OCI-LY1 (cell line): ENCODE data around the gene SLC17A8.

Experiments used
- H2AFZ ChIP-seq: fragments of 200-600 bp; sonication (generic), shearing (Covaris generic); 2 replicates; pipeline ENCODE4 v1.6.0; 2014; ENCODE audit warnings: antibody characterized with exemption, mild to moderate bottlenecking, low read length
- H3F3A ChIP-seq: fragments of 200-600 bp; sonication (generic), shearing (Covaris generic); 2 replicates; pipeline ENCODE4 v1.6.0; 2014; ENCODE audit warnings: mild to moderate bottlenecking, antibody characterized with exemption, low read length, moderate library complexity; ENCODE audit not compliant: insufficient read depth
- H3K27ac ChIP-seq: fragments of 200-600 bp; sonication (generic); 2 replicates; pipeline ENCODE4 v1.5.1; 2014; ENCODE audit warnings: low read length, mixed run types, mild to moderate bottlenecking, low read depth; ENCODE audit not compliant: poor library complexity, severe bottlenecking
- H3K27me3 ChIP-seq: fragments of 200-600 bp; sonication (generic); 2 replicates; pipeline ENCODE4 v1.6.0; 2014; ENCODE audit warnings: antibody characterized with exemption, mild to moderate bottlenecking, low read length, moderate library complexity; ENCODE audit not compliant: insufficient read depth
- H3K36me3 ChIP-seq: fragments of 200-600 bp; sonication (generic); 2 replicates; pipeline ENCODE4 v1.6.1; 2014; ENCODE audit warnings: mild to moderate bottlenecking, antibody characterized with exemption, low read length, moderate library complexity, mixed read lengths; ENCODE audit not compliant: insufficient read depth
- H3K4me1 ChIP-seq: fragments of 200-600 bp; sonication (generic); 2 replicates; pipeline ENCODE4 v1.5.1; 2014; ENCODE audit warnings: mild to moderate bottlenecking, low read length, moderate library complexity; ENCODE audit not compliant: insufficient read depth, severe bottlenecking
- H3K4me2 ChIP-seq: fragments of 200-600 bp; sonication (generic), shearing (Covaris generic); 2 replicates; pipeline ENCODE4 v1.6.1; 2014; ENCODE audit warnings: low read length
- H3K4me3 ChIP-seq: fragments of 200-600 bp; sonication (generic); 2 replicates; pipeline ENCODE4 v1.5.1; 2014; ENCODE audit warnings: low read length, low read depth, mild to moderate bottlenecking, mixed read lengths; ENCODE audit not compliant: poor library complexity, severe bottlenecking
- H3K79me2 ChIP-seq: fragments of 200-600 bp; shearing (Covaris generic); 2 replicates; pipeline ENCODE4 v1.6.1; 2016; ENCODE audit warnings: mixed run types, low read length, mixed read lengths; ENCODE audit not compliant: insufficient read depth
- H3K9ac ChIP-seq: fragments of 200-600 bp; sonication (generic), shearing (Covaris generic); 2 replicates; pipeline ENCODE4 v1.6.1; 2014; ENCODE audit warnings: mild to moderate bottlenecking, low read length, mixed read lengths
- H3K9me2 ChIP-seq: fragments of 200-600 bp; sonication (generic), shearing (Covaris generic); 2 replicates; pipeline ENCODE4 v1.6.1; 2014; ENCODE audit warnings: low read depth, mild to moderate bottlenecking, low read length, mixed read lengths
- H3K9me3 ChIP-seq: fragments of 200-600 bp; shearing (Covaris generic); 2 replicates; pipeline ENCODE4 v1.6.1; 2014; ENCODE audit warnings: low read length, mixed read lengths
- H4K20me1 ChIP-seq: fragments of 200-600 bp; sonication (generic), shearing (Covaris generic); 2 replicates; pipeline ENCODE4 v1.6.0; 2016; ENCODE audit warnings: mild to moderate bottlenecking, low read length; ENCODE audit not compliant: insufficient read depth
- CTCF ChIP-seq: fragments of 200-600 bp; sonication (generic), shearing (Covaris generic); IDR thresholded peaks from 2 replicates; pipeline ENCODE4 v1.5.1; 2017; ENCODE audit warnings: mild to moderate bottlenecking, antibody characterized with exemption, low read length, moderate library complexity, mixed read lengths
- EZH2 ChIP-seq: fragments of 200-600 bp; sonication (generic), shearing (Covaris generic); IDR thresholded peaks from 2 replicates; pipeline ENCODE4 v1.8.0; 2017; ENCODE audit warnings: borderline replicate concordance, mixed run types, mild to moderate bottlenecking, antibody characterized with exemption, low read length, moderate library complexity, mixed read lengths

SLC17A8 gene

GRCh38 chr12:100375038-100375735, 18.3 kb downstream of the SLC17A8 start:
- H3K9me3 ChIP-seq, result no peaks in the 10 kb centered on the region
- no peaks in the 10 kb centered on the region for H3K4me1 ChIP-seq
- no peak overlapping the region for H3K4me2 ChIP-seq
- H3F3A ChIP-seq, result no peaks in the 10 kb centered on the region
- no peaks in the 10 kb centered on the region for H3K79me2 ChIP-seq
- H3K36me3 ChIP-seq, result no peaks in the 10 kb centered on the region
- H3K27me3 ChIP-seq, result no peaks in the 10 kb centered on the region
- H3K4me3 ChIP-seq, result no peak overlapping the region
- H2AFZ ChIP-seq, result no peak overlapping the region
- no peak overlapping the region for H3K27ac ChIP-seq
- no peaks in the 10 kb centered on the region for H3K9me2 ChIP-seq
- no peak for TF ChIP-seq CTCF
- H3K9ac ChIP-seq, result no peak overlapping the region
- H4K20me1 ChIP-seq, result no peaks in the 10 kb centered on the region

GRCh38 chr12:100376161-100376560, 19.3 kb downstream of the SLC17A8 start:
- Histone ChIP-seq H3K4me3 (no peak overlapping the region), H3K27ac (no peak overlapping the region), H3K4me1 (no peaks in the 10 kb centered on the region), H3K79me2 (no peaks in the 10 kb centered on the region), H3K9me2 (no peaks in the 10 kb centered on the region), H3K9me3 (no peaks in the 10 kb centered on the region), H4K20me1 (no peaks in the 10 kb centered on the region), H3K4me2 (no peak overlapping the region), H2AFZ (no peak overlapping the region), H3K36me3 (no peaks in the 10 kb centered on the region), H3K9ac (no peak overlapping the region), H3K27me3 (no peaks in the 10 kb centered on the region), H3F3A (no peaks in the 10 kb centered on the region)
- TF ChIP-seq CTCF, result no peak
- no peak for TF ChIP-seq EZH2

GRCh38 chr12:100381379-100381778, 24.5 kb downstream of the SLC17A8 start:
- H3K4me3 ChIP-seq, result no peak overlapping the region
- H3K36me3 ChIP-seq, result no peaks in the 10 kb centered on the region
- no peak overlapping the region for H2AFZ ChIP-seq
- H3K79me2 ChIP-seq, result no peaks in the 10 kb centered on the region
- TF ChIP-seq CTCF, result no peak
- no peak for TF ChIP-seq EZH2
- H3K9ac ChIP-seq, result no peak overlapping the region
- no peaks in the 10 kb centered on the region for H3K27me3 ChIP-seq
- no peaks in the 10 kb centered on the region for H3K9me2 ChIP-seq
- H3K4me2 ChIP-seq, result no peak overlapping the region
- no peak overlapping the region for H3K27ac ChIP-seq
- no peaks in the 10 kb centered on the region for H3K4me1 ChIP-seq
- no peaks in the 10 kb centered on the region for H4K20me1 ChIP-seq
- H3K9me3 ChIP-seq, result no peaks in the 10 kb centered on the region
- no peaks in the 10 kb centered on the region for H3F3A ChIP-seq
